GM15510 (cell line): ENCODE results near the gene SHROOM3.

Source experiments
- POLR2A ChIP-seq: IDR thresholded peaks from 3 replicates; pipeline ENCODE4 v1.6.1; 2011; ENCODE audit warnings: borderline replicate concordance; ENCODE audit not compliant: insufficient read length; ENCODE audit errors: extremely low read depth

The SHROOM3 gene

DNA sequence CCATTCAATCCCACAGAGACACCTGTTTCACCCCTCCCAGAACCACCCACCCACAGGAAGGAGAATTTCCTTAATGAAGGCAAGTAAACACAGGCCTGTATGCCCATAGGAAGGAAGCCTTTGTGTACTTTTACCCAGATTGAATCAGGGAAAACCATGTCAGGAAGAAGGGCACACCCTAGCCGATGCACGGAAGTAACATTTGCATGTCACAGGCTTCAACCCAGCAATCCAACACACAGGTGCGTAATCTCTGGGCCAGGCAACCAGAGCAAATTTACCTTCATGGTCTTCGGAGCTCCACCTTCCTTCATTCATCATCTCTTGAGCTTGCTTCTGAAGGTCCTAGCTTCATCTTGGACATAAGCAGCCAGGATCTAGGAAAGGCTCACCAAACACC lies 206.3 kb downstream of the SHROOM3 start:
- TF ChIP-seq POLR2A, result no peak

DNA sequence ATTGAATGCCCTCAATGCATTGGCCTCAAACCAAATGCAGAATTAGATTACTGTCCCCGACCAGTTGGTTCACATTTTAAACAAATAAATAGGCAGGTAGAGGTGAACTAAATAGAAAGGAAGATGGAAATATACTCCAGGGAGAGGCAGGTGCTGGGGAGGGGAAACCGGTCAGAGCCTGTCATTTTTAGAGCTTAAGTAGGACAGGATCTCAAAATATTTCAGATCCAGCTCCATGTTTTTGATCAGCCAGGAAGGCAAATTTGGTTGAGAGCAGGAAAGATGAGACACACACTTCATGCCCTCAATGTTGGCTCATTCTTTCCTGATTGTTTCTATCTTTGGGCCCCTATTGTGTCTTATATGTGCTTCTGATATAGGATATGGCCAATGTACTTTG lies 206.7 kb downstream of the SHROOM3 start:
- TF ChIP-seq POLR2A, result no peak

DNA sequence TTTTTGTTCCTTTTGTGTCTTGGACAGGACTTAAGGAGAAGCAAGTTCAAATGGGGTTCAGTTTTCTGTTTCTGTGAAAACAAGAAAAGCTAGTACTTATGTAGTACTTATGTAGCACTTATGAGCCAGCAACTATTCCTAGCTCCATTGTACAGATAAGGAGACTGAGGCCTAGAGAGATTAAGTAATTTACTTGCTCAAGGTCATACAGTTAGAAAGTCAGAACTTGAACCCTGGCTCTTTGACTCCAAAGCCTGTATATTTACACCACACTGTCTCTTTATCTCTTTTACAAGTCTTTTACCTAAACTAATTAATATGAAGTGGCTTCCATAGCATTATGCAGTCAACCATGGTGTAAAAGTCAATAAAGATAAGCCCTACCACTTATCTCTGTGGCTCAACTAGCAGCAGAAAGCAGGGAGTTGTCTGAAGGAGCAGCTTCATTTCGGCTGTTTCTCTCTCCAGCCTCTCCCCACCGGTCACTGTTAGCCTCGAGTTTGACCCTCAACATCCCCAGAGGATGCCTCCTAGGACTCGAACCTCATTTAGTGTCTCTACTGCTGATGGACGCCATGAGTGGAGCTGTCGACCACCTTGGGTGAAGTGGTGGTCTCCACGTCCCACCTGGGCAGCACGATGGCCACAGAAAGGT lies 209.9 kb downstream of the SHROOM3 start:
- TF ChIP-seq POLR2A, result no peak

DNA sequence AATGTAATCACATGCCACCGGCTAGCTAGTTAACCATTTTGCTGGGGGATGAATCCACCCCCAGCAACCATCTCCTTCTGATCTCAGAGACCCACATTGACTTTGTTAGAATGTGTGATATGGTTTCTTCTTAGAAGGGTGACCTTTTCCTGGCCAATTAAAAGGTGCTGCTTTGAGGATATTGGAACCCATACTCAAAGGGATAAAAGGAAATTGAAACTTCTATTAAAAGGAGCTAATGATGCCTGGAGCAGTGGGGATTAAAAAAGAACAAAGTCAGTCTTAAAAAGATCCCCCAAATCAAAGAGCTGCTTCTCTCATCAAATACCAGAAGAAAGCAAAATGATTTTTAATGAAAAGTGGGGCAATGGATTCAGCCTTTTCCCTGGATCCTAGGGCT lies 214.1 kb downstream of the SHROOM3 start:
- TF ChIP-seq POLR2A, result no peak

DNA sequence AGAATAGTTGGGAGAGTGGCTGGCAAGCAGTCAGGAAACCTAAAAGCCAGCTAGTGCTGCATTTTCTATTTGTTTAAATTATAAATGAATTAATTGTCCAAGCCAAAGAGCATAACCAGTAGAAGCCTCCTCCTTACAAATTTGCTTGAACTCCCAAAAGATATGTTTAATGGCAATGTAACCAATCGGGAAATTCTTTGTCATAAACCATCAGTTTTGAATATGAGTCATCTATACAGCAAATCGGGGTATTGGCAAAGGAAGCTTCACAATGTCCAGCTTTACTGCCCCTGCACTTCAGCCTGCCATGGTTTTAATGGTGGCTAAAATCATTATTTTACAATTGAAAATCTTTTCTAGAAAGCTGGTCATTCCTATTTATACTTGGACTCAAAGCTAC lies 216.6 kb downstream of the SHROOM3 start:
- no peak for TF ChIP-seq POLR2A

DNA sequence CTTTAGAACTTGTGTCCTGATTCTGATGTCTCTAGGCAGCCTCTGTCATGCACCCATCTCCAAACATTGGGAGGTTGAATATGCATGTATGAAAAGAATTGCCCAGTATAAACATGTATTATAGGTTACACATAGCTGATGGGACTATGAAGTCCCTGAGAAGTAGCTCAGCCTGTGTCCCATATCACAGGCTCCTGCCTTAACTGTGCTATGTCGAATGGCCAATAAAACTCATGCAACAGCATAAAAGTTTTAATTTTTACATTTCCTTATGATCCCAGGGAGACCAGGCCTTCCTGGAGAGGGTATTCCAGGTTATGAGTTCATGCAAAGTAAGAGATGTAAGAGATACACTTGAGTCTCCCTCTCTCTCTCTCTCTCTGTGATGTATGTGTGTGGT lies 217.4 kb downstream of the SHROOM3 start:
- no peak for TF ChIP-seq POLR2A

DNA sequence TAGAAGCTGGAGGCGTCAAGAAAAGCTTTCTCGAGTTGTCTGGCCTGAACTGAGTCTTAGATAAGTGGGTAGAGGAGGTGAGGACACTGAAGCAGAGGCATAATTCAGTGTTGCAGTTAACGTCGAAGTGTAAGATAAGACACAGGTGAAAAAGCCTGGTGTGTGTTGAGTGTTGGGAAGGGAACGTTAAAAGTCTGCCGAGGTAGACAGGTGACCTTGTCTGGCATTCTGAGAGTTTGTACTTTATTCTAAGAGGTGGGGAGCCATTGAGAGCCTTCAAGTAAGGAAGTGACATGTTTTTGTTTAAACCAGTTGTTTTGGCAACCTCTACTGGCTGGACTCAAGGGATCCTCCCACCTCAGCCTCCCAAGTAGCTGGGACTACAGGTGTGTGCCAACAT lies 219.1 kb downstream of the SHROOM3 start:
- no peak for TF ChIP-seq POLR2A

DNA sequence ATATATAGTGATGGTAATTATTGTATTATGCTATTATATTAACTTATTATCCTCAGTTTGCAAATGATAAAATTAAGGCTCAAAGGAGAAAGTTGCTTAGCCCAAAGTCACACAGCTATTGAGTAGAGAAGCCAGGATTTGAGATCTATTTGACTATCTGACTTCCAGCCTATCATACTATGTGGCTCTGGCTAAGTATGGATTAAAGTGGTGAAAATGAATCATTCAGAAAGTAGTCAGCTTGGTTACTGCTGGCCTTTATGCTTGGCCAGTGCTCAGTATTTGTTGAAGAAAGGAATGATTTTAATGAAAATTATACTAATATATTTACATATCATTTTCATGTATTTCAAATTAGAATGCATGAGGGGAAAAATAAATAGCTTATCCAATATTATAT lies 219.8 kb downstream of the SHROOM3 start:
- no peak for TF ChIP-seq POLR2A

DNA sequence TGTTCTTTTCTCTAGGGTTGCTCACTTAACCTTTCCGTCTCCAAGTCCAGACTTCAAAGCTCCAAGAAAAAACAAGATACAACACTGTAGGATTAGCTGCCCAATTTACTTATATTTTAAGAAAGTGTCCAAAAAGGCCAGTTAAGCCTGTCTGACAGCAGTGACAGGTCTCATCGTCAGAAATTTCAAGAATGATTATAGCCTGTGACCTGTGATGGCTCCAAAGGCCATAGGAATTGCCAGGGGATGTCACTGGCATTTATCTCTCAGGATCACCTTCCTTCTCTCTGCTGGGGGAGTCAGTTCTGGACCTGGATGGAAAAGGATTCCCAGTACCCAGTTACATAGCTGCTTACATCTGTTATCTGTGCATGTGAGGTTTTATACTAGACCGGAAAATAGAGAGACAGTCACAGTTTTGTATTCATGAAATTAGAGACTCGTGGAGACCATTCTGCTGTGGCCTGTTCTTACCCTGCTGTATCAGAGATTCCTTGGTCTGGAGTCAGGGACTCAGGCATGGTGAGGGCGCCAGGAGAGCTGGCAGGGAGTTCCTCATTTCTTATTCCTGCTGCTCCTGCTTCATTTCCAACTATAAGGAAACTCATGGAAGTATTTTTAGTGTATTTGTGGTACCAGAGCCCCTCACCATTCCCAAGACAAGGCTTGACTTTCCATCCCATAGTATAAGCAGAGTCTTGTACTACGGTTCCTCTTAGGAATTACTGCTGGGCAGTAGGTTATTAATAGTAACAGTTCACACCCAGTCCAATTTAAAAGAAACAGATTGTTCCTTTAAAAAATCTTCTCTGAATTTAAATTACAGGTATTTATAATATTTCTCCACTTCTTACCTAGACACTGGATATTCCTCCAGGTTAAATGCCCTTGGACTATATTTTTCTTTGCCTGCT lies 220.8 kb downstream of the SHROOM3 start:
- TF ChIP-seq POLR2A, result no peak

DNA sequence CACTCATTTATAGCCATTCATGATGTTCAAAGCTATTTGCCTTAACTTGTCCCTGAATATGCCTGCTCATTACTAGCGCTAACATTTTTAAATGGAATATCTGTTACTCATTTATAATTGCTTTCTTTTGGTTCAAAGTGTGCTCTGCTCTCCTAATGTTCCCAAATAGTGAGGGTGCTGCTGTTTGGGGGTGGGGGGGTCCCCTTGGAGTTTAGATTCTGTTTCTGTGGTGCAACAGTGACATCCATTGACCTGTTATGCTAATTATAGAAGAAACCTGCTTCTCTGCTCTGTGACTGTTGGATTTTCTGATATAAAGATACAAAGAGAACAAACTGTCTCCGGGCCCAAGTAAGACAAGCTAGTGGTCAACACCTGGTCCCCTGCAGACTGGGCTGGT lies 222.4 kb downstream of the SHROOM3 start:
- no peak for TF ChIP-seq POLR2A

DNA sequence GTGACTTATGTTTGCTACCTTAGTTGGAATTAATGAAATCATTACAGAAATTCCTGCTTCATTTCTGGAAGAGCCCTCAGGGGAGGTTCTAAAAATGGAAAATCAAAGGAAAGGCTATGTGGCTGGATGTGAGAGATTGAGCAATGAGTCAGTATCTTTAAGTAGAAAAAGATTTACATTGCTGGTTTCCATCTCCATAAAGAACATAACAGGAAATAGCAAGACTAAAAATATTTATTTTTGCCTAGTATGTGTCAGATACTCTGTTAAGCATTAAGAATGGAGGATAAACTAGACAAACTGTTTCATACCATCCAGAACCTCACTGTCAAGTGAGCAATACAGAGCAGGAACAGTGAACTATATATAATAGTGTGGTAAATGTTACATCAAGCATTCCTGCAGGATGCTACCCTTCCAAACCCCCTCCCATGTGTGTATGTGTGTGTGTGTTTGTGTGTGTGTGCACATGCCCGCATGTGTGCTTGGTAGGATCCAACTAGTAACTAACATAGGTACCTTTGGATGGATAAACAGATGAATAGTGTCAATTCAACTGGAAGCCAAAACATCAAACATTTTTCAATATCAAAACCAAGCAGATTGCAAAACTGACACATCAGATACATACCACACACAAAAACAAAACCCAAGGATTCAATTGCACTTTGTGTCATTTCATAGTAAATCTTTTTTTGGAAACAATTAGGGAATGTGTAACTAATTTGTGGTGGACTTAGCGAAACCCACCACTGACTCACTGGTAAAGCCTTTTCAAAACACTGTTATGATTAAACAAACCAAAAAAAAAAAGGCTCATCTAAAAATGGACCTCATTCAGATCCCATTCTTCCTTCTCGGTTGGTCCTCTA lies 223.4 kb downstream of the SHROOM3 start:
- no peak for TF ChIP-seq POLR2A

DNA sequence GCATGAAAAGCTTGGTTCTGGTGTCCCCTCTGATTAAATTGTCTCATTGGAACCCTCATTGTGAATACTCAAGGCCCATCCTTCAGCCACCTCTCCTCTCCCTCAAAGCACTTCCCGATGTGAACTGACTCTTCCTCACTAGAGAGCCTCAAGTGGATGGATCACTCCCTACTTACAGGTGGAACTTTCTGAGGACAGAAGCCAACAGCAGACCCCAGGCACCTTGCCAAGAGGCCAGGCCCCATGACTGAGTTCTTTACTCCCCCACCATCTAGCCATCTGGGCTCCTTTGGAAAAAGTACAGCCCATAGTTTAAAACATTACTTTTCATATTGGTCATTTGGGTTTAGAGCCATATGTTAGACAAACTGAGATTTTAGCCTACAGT lies 224.1 kb downstream of the SHROOM3 start:
- no peak for TF ChIP-seq POLR2A

DNA sequence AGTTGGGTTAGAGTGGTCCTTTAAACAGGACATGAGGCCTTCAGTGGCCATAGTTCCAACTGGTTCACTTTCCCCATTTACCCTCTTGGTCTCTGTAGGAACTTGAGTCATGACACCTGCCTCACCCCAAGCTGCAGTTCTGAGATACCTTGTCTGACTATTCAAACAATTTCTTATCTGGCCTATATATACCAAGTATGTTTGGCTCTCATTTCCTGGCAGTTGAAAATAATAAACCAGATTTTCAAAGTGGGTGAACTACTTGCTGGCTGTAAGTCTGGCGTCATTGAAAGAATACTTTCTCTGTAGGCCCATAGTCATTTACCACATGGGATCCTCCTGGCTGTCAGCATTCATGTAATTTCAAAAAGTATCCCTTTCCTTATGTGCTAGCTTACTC lies 228.8 kb downstream of the SHROOM3 start:
- no peak for TF ChIP-seq POLR2A

DNA sequence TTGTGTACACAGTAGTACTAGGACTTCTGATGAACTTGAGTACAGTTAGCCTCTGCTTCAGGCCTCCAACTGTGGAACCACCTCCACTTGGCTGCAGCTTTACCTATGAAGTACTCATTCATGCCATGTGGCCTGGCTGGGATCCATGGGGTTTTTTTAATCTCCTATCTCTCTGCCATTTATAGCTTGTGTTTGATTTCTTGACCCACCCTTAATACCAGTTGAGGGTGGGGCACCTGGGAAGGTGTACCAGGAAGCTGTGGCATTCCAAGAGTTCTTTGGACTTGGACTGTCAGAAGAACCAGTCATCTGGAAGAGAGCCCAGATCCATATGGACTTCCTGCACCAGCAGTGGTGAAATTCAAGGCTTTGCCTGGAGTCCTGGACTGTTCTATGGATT lies 230.1 kb downstream of the SHROOM3 start:
- no peak for TF ChIP-seq POLR2A

DNA sequence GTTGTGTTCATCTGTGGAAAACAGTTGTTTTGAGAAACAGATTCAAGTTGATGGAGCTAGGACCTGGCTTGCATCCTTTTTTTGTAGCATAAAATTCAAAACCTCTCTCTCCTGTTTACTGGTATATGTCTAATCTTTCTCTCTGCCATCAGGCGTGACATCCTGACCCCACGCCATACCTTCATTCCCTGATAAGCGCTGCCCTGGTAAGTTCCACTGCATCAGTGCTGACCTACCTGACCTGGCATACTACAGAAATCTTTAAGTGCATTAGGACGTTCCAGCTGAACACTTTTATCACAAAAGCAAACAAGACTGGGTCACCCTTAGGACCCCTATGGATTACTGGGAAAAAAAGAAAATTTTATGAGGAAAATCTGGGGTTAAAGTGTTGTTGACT lies 230.7 kb downstream of the SHROOM3 start:
- no peak for TF ChIP-seq POLR2A

DNA sequence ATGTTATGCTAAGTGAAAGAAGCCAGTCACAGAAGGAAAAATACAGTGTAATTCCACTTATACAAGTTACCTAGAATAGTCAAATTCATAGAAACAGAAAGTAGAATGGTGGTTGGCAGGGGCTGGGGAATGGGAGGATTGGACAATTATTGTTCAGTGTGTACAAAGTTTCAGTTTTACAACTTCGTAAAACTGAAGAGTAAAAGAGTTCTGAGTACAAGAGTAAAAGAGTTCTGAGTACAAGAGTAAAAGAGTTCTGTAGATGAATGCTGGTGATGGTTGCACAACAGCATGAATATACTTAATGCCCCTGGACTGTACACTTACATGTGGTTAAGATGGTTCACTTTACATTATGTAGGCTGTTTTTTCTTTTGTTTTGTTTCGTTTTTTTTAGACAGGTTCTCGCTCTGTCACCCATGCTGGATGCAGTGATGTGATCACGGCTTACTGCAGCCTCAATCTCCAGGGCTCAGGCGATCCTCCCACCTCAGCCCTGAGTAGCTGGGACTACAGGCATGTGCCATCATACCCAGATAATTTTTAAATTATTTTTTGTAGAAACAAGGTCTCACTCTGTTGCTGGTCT lies 232.0 kb downstream of the SHROOM3 start:
- TF ChIP-seq POLR2A, result no peak

DNA sequence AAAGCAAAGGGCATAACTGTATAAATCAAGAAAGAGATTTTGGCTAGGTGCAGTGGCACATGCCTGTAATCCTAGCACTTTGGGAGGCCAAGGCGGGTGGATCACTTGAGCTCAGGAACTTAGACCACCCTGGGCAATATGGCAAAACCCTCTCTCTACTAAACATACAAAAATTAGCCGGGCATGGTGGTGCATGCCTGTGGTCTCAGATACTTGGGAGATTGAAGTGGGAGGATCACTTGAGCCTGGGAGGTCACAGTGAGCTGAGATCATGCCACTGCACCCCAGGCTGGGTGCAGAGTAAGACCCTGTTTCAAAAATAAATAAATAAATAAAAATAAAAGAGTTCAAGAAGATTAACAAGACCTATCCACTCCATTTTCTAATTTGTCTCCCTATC lies 235.6 kb downstream of the SHROOM3 start:
- TF ChIP-seq POLR2A, result no peak
